OCI-LY7 (cell line): ENCODE measurements around the gene BRSK1. TPM values are rescaled to one million over a fixed set of nuclear protein-coding genes. Genes with fewer than 3 reads are reported as not detected.
"Not testable (repeated sequence)": the region's sequence is repeated elsewhere in the genome, so short reads cannot be mapped to it uniquely, and the experiment has no call there.

Source experiments
- BruUV-seq: library from RNA; stranded (reverse); fragments of 400-500 nt; replicated peaks from 2 replicates; lab custom pipeline; 2021; lab: Mats Ljungman, UMichigan
- CTCF ChIA-PET: fragments of 300-600 bp; sonication (Branson Sonifier 250); formaldehyde crosslinking; loops from one replicate; lab custom pipeline; 2022; ENCODE audit warnings: antibody characterized with exemption; ENCODE audit not compliant: unreplicated experiment; lab: Charles Lee
- POLR2A ChIA-PET: fragments of 300-600 bp; sonication (Branson Sonifier 250); formaldehyde crosslinking; loops from one replicate; lab custom pipeline; 2022; ENCODE audit warnings: antibody characterized with exemption; lab: Charles Lee
- DNase-seq: peaks from one replicate; pipeline ENCODE4 v3.0.0-alpha.2; 2015; ENCODE audit warnings: low spot score
- H2AFZ ChIP-seq: fragments of 200-600 bp; sonication (generic), shearing (Covaris generic); 2 replicates; pipeline ENCODE4 v1.6.1; 2014; ENCODE audit warnings: mild to moderate bottlenecking, antibody characterized with exemption, low read length, moderate library complexity
- H3K27ac ChIP-seq: fragments of 200-600 bp; sonication (generic); 2 replicates; pipeline ENCODE4 v1.5.1; 2014; ENCODE audit warnings: mixed run types, low read depth, mild to moderate bottlenecking, moderate library complexity, low read length, inconsistent platforms; ENCODE audit not compliant: poor library complexity, severe bottlenecking
- H3K36me3 ChIP-seq: fragments of 200-600 bp; sonication (generic); 2 replicates; pipeline ENCODE4 v1.6.1; 2014; ENCODE audit warnings: mild to moderate bottlenecking, antibody characterized with exemption, low read length, moderate library complexity, mixed read lengths; ENCODE audit not compliant: insufficient read depth
- H3K4me1 ChIP-seq: fragments of 200-600 bp; sonication (generic); 2 replicates; pipeline ENCODE4 v1.5.1; 2014; ENCODE audit warnings: mild to moderate bottlenecking, low read length; ENCODE audit not compliant: insufficient read depth, poor library complexity, severe bottlenecking
- H3K4me2 ChIP-seq: fragments of 200-600 bp; sonication (generic); 2 replicates; pipeline ENCODE4 v1.6.1; 2014; ENCODE audit warnings: mild to moderate bottlenecking, low read length
- H3K4me3 ChIP-seq: fragments of 200-600 bp; sonication (generic); 2 replicates; pipeline ENCODE4 v1.5.1; 2014; ENCODE audit warnings: mild to moderate bottlenecking, low read depth, low read length; ENCODE audit not compliant: poor library complexity, severe bottlenecking
- H3K79me2 ChIP-seq: fragments of 200-600 bp; sonication (generic); 2 replicates; pipeline ENCODE4 v1.6.1; 2016; ENCODE audit warnings: low read depth, mild to moderate bottlenecking, low read length, moderate library complexity, mixed read lengths; ENCODE audit not compliant: insufficient read depth
- H3K9me2 ChIP-seq: fragments of 200-600 bp; sonication (generic); 2 replicates; pipeline ENCODE4 v1.6.1; 2016; ENCODE audit warnings: mild to moderate bottlenecking, low read length, mixed read lengths; ENCODE audit not compliant: insufficient read depth
- H3K9me3 ChIP-seq: fragments of 200-600 bp; sonication (generic); 2 replicates; pipeline ENCODE4 v1.6.1; 2014; ENCODE audit warnings: mild to moderate bottlenecking, mixed run types, low read length, mixed read lengths
- H4K20me1 ChIP-seq: fragments of 200-600 bp; sonication (generic); 2 replicates; pipeline ENCODE4 v1.6.1; 2014; ENCODE audit warnings: mild to moderate bottlenecking, antibody characterized with exemption, low read length, moderate library complexity, mixed read lengths; ENCODE audit not compliant: insufficient read depth
- EZH2phosphoT487 ChIP-seq: fragments of 200-600 bp; sonication (generic); IDR thresholded peaks from 2 replicates; pipeline ENCODE4 v1.6.1; 2018; ENCODE audit warnings: low read depth, borderline replicate concordance, mild to moderate bottlenecking, mixed run types, antibody characterized with exemption, low read length, moderate library complexity, mixed read lengths
- intact Hi-C: fragments of 100-400 bp; cut with micrococcal nuclease; formaldehyde crosslinking; loops from one replicate; pipeline ENCODE4 v1.10.0; 2022; ENCODE audit not compliant: unreplicated experiment
- total RNA-seq, 2 experiments: library from RNA; depleted of rRNA in 1 of 2; stranded (reverse); fragments of >200 nt in 1 of 2; shearing (Covaris generic) in 1 of 2; gene quantifications; 2 replicates each; pipeline ENCODE4 v1.2.3, GENCODE V29; 2014 to 2022
- TF ChIP-seq, protein P1 (sequence below): fragments of 200-600 bp; sonication (generic); conservative IDR thresholded peaks from 2 replicates; pipeline ENCODE4 v1.5.1; 2014; ENCODE audit warnings: mild to moderate bottlenecking, antibody characterized with exemption, low read length, moderate library complexity, mixed read lengths

The BRSK1 gene
- total RNA-seq, 2 experiments from 2014 or later: 16.1 to 23.9 TPM

DNA sequence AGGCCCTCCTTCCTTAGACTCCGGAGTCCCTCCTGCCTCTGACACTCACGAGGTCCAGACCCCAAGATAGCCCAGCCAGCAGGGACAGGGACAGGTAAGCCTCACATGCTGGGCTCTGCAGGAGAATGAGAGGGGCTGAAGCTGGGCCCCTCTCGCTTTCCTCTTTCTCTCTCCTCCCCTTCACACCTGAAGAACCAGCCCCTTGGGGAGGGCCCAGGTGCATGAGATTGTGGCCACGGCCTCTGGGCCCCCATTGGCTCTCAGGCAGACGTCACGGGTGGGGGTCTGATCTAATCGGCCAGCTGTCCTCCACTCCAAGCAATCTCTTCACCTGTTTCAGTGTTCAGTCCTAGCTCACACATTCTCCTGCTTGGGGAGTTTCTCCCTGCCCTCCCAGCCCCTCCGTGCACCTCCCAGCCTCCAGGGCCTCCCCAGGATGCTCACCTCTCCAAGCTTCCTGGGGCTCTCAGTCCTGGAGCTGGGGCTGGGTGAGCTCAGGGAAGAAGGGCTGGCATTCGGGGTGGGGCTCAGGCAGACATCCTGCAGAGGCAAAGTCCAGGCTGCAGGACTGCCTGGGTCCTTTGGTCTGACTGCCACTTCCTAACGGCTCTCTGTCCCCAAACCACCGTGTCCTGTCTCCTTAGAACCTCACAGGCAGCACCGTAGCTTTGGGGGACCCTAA, 38.5 kb downstream of the BRSK1 start:
- Histone ChIP-seq H3K9me2 (no peaks in the 10 kb centered on the region), H3K9me3 (no peaks in the 10 kb centered on the region), H3K4me3 (no peak overlapping the region), H3K36me3 (no peaks in the 10 kb centered on the region), H3K4me1 (peaks cover 11% of the 10 kb centered on the region), H3K27ac (no peak overlapping the region), H3K4me2 (no peak overlapping the region), H2AFZ (no peak overlapping the region), H3K79me2 (no peaks in the 10 kb centered on the region), H4K20me1 (no peaks in the 10 kb centered on the region)
- intact Hi-C loops: no loop called here
- BruUV-seq: no TSS peak
- TF ChIP-seq, protein P1, sequence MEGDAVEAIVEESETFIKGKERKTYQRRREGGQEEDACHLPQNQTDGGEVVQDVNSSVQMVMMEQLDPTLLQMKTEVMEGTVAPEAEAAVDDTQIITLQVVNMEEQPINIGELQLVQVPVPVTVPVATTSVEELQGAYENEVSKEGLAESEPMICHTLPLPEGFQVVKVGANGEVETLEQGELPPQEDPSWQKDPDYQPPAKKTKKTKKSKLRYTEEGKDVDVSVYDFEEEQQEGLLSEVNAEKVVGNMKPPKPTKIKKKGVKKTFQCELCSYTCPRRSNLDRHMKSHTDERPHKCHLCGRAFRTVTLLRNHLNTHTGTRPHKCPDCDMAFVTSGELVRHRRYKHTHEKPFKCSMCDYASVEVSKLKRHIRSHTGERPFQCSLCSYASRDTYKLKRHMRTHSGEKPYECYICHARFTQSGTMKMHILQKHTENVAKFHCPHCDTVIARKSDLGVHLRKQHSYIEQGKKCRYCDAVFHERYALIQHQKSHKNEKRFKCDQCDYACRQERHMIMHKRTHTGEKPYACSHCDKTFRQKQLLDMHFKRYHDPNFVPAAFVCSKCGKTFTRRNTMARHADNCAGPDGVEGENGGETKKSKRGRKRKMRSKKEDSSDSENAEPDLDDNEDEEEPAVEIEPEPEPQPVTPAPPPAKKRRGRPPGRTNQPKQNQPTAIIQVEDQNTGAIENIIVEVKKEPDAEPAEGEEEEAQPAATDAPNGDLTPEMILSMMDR: no peak
- no peak for TF ChIP-seq EZH2phosphoT487
- POLR2A ChIA-PET: interaction anchor here (0.9 kb wide), 1 partner anchor 17 kb away, joined by 3 read pairs; the partner anchor contains the start of gene KMT5C
- no peak for DNase-seq
- CTCF ChIA-PET: no interaction called here

- Histone ChIP-seq H3K4me2 (no peak overlapping the region), H3K9me3 (no peaks in the 10 kb centered on the region), H2AFZ (no peak overlapping the region), H3K36me3 (no peaks in the 10 kb centered on the region), H3K79me2 (no peaks in the 10 kb centered on the region), H3K4me1 (peaks cover 11% of the 10 kb centered on the region), H3K9me2 (no peaks in the 10 kb centered on the region), H3K4me3 (no peak overlapping the region), H3K27ac (no peak overlapping the region), H4K20me1 (no peaks in the 10 kb centered on the region)
- TF ChIP-seq, protein P1: no peak
- no peak for TF ChIP-seq EZH2phosphoT487
- no peak for DNase-seq
- intact Hi-C loops: no loop called here
- ChIA-PET CTCF (no interaction called here), POLR2A (no interaction called here)
- no TSS peak for BruUV-seq
These were observed 40.9 kb downstream of the BRSK1 start for GRCh38 chr19:55324662-55325061.

GRCh38 chr19:55325172-55325571, 41.4 kb downstream of the BRSK1 start, which contains the start of gene TMEM150B:
TSS of gene TMEM150B (minus strand) at chr19:55325341. CDS start at chr19:55321036, 4,305 bp downstream.
- Histone ChIP-seq H3K4me3 (no peak within 1 kb of the TSS), H3K36me3 (no peaks in the 10 kb centered on the region), H3K9me2 (no peaks in the 10 kb centered on the region), H3K4me1 (peaks cover 11% of the 10 kb centered on the region), H4K20me1 (no peaks in the 10 kb centered on the region), H3K4me2 (no peak within 1 kb of the TSS), H3K79me2 (no peaks in the 10 kb centered on the region), H3K27ac (no peak within 1 kb of the TSS), H3K9me3 (no peaks in the 10 kb centered on the region), H2AFZ (no peak within 1 kb of the TSS)
- ChIA-PET POLR2A (no interaction called here), CTCF (no interaction called here)
- no peak for DNase-seq
- no TSS peak for BruUV-seq
- TF ChIP-seq, protein P1: no peak
- TF ChIP-seq EZH2phosphoT487: no peak
- intact Hi-C loops: no loop called here

DNA sequence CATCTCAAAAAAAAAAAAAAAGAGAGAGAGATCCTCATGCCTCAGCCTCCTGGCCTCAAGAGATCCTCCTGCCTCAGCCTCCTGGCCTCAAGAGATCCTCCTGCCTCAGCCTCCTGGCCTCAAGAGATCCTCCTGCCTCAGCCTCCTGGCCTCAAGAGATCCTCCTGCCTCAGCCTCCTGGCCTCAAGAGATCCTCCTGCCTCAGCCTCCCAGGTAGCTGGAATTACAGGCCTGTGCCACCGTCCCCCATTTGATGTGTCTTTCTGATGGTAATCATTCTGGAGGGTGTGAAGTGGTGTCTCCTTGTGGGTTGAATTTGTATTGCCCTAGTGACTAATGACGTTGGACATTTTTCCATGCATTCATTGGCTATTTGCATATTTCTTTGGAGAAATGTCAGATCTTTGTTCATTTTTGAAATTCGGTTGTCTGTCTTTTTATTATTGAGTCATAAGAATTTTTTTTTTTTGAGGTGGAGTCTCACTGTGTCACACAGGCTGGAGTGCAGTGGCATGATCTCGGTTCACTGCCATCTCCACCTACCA, 45.0 kb downstream of the BRSK1 start:
- POLR2A ChIA-PET, H4K20me1 ChIP-seq, H3K36me3 ChIP-seq, H3K9me2 ChIP-seq, H2AFZ ChIP-seq, intact Hi-C loops, H3K4me2 ChIP-seq, BruUV-seq, H3K27ac ChIP-seq, CTCF ChIA-PET, H3K79me2 ChIP-seq, H3K4me1 ChIP-seq, DNase-seq, H3K4me3 ChIP-seq, H3K9me3 ChIP-seq: not testable (repeated sequence)
